ENCODE data around the gene ACSS1. TPM values are rescaled to one million over a fixed set of nuclear protein-coding genes. Genes with fewer than 3 reads are reported as not detected.
A peak's percentile ranks its signal among the peaks of the same experiment; 100 is the strongest.

Gene ACSS1
- total RNA-seq, 1 experiment from 2014 or later: 12.8 TPM

DNA sequence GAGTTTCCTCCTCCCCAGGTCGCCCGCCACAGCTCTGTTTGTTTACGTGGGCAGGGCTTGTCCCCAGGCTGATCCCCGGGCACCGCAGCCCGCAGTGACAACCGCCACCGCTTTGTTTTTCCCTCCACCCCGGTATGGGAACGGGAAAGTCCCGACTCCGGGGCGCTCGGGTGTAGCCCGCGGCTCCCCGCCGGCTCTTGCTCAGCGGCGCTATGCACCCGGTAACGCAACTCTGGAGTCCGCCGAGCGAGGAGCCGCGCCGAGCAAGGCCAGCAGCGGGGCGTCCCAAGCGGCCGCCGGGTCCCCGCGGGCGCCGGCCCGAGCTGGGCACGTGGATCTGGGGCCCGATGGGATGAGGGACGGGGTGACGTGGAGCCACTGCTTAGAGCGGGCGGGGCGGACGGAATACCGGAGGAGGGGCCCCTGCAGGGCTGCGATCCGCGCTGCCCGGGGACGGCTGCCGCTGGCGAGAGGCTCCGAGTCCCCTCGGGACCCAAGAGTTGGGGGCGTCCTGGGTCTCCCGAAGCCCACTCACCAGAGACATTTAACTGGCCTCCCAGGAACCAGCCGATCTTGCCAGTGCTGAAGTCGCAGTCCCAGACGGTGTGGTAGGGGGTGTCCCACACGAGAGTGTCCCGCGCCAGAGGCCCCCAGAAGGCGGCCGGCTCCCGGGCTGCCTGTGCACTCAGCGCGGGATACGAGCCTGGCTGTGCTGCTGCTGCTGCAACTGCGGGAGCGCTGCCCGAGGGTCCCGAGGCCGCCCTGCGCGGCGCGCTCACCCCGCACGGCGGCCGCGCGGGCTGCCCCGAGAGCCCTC, 497 bp downstream of the ACSS1 start:
- peaks cover 48% of the 10 kb centered on the region for H3K4me1 ChIP-seq (replicated peaks; ENCODE audit: insufficient read depth)
- peak overlapping the region; percentile 86 for H3K4me2 ChIP-seq
- intact Hi-C loops (cut with micrococcal nuclease; ENCODE audit: unreplicated experiment): loop anchor here (2.0 to 5.0 kb wide), 2 partner anchors 17 to 40 kb away; no protein-coding TSS in a partner anchor
- H3K36me3 ChIP-seq (ENCODE audit: low read depth): no peaks in the 10 kb centered on the region
- no peak overlapping the region for H3K27ac ChIP-seq
- H2AFZ ChIP-seq: peak overlapping the region; percentile 92
- no peaks in the 10 kb centered on the region for H3K27me3 ChIP-seq (ENCODE audit: insufficient read depth, low read depth)
- ChIA-PET POLR2A (ENCODE audit: unreplicated experiment) (interaction anchor here (0.6 kb wide), 1 partner anchor 57 kb away, joined by 5 read pairs; no protein-coding TSS in a partner anchor), CTCF (no interaction called here)
- H3K4me3 ChIP-seq: peak overlapping the region; percentile 71
- peaks cover 12% of the 10 kb centered on the region; the same call in 1 of the 2 replicates for H3F3A ChIP-seq (ENCODE audit: insufficient read depth, low read depth)
- DNase-seq: peak; percentile 60 to 69
- no TSS peak for BruUV-seq (replicated peaks)
- no peaks in the 10 kb centered on the region for H3K9me3 ChIP-seq (ENCODE audit: insufficient read depth, low read depth)
- H3K79me2 ChIP-seq (ENCODE audit: low read depth): peaks cover 16% of the 10 kb centered on the region; the same call in 1 of the 2 replicates
- TF ChIP-seq, protein P1, sequence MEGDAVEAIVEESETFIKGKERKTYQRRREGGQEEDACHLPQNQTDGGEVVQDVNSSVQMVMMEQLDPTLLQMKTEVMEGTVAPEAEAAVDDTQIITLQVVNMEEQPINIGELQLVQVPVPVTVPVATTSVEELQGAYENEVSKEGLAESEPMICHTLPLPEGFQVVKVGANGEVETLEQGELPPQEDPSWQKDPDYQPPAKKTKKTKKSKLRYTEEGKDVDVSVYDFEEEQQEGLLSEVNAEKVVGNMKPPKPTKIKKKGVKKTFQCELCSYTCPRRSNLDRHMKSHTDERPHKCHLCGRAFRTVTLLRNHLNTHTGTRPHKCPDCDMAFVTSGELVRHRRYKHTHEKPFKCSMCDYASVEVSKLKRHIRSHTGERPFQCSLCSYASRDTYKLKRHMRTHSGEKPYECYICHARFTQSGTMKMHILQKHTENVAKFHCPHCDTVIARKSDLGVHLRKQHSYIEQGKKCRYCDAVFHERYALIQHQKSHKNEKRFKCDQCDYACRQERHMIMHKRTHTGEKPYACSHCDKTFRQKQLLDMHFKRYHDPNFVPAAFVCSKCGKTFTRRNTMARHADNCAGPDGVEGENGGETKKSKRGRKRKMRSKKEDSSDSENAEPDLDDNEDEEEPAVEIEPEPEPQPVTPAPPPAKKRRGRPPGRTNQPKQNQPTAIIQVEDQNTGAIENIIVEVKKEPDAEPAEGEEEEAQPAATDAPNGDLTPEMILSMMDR (conservative IDR thresholded peaks at IDR 0.05): no peak
- no peak for TF ChIP-seq EZH2 (IDR thresholded peaks at IDR 0.05; ENCODE audit: low read depth)
- no peaks in the 10 kb centered on the region for H3K9me2 ChIP-seq (ENCODE audit: insufficient read depth)
- H4K20me1 ChIP-seq (ENCODE audit: insufficient read depth): peaks cover under 1% of the 10 kb centered on the region; the same call in 1 of the 2 replicates

DNA sequence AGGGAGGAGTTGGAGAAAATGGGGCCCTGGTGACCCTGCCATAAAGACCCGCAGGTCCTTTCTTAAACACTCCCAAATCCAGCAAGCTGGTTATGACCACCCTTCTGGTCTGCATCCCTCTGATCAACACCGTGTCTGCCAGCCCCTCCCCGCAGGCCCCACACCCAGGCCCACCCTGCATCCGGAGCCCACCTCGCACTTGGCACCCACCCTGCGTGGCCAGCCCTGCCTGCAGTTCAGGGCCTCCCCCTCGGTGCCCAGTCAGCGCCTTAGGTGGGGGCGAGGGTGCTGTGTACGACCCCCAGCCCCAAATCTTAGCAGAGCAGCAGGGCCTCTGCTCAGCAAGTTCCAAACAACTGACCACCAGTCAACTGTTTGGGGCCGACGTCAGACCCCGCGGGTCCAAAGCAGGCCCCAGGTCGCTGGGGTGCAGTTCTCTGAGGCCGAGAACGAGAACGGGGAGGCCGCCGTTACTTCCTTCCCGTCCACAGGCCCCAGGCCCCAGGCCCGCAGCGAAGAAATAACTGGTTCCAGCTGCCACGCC, 1.2 kb downstream of the ACSS1 start:
- H3K27me3 ChIP-seq (ENCODE audit: insufficient read depth, low read depth): no peaks in the 10 kb centered on the region
- H3K79me2 ChIP-seq (ENCODE audit: low read depth): peaks cover 16% of the 10 kb centered on the region; the same call in 1 of the 2 replicates
- BruUV-seq (replicated peaks): no TSS peak
- H3K9me3 ChIP-seq (ENCODE audit: insufficient read depth, low read depth): no peaks in the 10 kb centered on the region
- peak overlapping the region; percentile 86 for H3K4me2 ChIP-seq
- peak overlapping the region; percentile 71 for H3K4me3 ChIP-seq
- no peaks in the 10 kb centered on the region for H3K36me3 ChIP-seq (ENCODE audit: low read depth)
- ChIA-PET POLR2A (ENCODE audit: unreplicated experiment) (interaction anchor here (0.6 kb wide), 1 partner anchor 56 kb away, joined by 5 read pairs; no protein-coding TSS in a partner anchor), CTCF (no interaction called here)
- no peak for DNase-seq
- peak overlapping the region; percentile 92 for H2AFZ ChIP-seq
- peaks cover 4% of the 10 kb centered on the region; the same call in 1 of the 2 replicates for H4K20me1 ChIP-seq (ENCODE audit: insufficient read depth)
- TF ChIP-seq, protein P1 (conservative IDR thresholded peaks at IDR 0.05): no peak
- no peak for TF ChIP-seq EZH2 (IDR thresholded peaks at IDR 0.05; ENCODE audit: low read depth)
- H3F3A ChIP-seq (ENCODE audit: insufficient read depth, low read depth): peaks cover 12% of the 10 kb centered on the region; the same call in 1 of the 2 replicates
- H3K9me2 ChIP-seq (ENCODE audit: insufficient read depth): no peaks in the 10 kb centered on the region
- H3K4me1 ChIP-seq (replicated peaks; ENCODE audit: insufficient read depth): peaks cover 48% of the 10 kb centered on the region
- no peak overlapping the region for H3K27ac ChIP-seq
- intact Hi-C loops (cut with micrococcal nuclease; ENCODE audit: unreplicated experiment): loop anchor here (2.0 to 5.0 kb wide), 2 partner anchors 16 to 39 kb away; no protein-coding TSS in a partner anchor

DNA sequence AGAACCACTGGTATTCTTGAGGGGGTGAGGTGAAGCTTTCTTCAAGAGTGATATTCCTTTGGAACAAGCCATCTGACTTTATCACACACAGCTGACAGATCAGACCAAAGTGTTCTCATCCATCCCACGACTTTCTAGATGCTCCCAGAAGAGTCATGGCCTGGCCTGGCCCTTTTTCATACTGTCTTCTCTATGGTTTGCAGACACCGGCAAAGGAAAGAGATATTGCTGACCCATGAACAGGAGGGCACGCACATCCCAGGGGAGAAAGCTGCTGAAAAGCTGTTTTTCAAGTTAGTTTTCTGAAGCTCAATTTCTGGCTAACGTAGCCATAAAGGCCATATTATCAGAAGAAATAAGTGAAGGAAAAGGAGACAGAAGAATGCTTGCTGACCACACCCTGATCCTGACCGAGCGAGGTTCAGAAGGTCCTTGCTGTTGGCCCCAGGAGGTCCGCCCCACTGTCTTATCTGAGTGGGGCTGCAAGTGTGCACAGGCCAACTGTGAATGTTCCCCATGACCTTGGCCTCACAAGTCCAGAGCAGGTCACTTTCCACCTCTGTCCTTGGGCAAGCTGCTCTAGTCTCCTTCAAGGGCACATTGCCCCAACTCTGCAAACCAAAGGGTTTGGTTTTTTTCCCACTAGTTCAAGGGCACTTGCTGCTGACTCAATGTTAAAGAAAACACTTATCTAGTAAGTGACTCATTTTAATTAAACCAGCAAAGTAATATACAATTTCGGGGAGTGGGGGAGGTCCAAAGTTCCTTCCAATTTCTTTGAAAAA, 2.0 kb downstream of the ACSS1 start:
- Histone ChIP-seq H3F3A (ENCODE audit: insufficient read depth, low read depth) (peaks cover 12% of the 10 kb centered on the region; the same call in 1 of the 2 replicates), H3K4me1 (replicated peaks; ENCODE audit: insufficient read depth) (peaks cover 48% of the 10 kb centered on the region), H3K9me3 (ENCODE audit: insufficient read depth, low read depth) (no peaks in the 10 kb centered on the region), H3K79me2 (ENCODE audit: low read depth) (peaks cover 16% of the 10 kb centered on the region; the same call in 1 of the 2 replicates), H4K20me1 (ENCODE audit: insufficient read depth) (peaks cover 4% of the 10 kb centered on the region; the same call in 1 of the 2 replicates), H3K9me2 (ENCODE audit: insufficient read depth) (no peaks in the 10 kb centered on the region), H3K27me3 (ENCODE audit: insufficient read depth, low read depth) (no peaks in the 10 kb centered on the region), H3K4me2 (peak overlapping the region; percentile 86), H2AFZ (no peak overlapping the region), H3K36me3 (ENCODE audit: low read depth) (no peaks in the 10 kb centered on the region), H3K4me3 (peak overlapping the region; percentile 71; the same call in 1 of the 2 replicates), H3K27ac (no peak overlapping the region)
- no peak for TF ChIP-seq EZH2 (IDR thresholded peaks at IDR 0.05; ENCODE audit: low read depth)
- TF ChIP-seq, protein P1 (conservative IDR thresholded peaks at IDR 0.05): no peak
- intact Hi-C loops (cut with micrococcal nuclease; ENCODE audit: unreplicated experiment): loop anchor here (2.0 to 5.0 kb wide), 2 partner anchors 15 to 39 kb away; no protein-coding TSS in a partner anchor
- TSS peak; percentile 32 for BruUV-seq (replicated peaks)
- peak in 1 of 2 experiments; percentile 34 for DNase-seq
- POLR2A ChIA-PET (ENCODE audit: unreplicated experiment): no interaction called here
- CTCF ChIA-PET: no interaction called here
